HG02970 (cell line): Measurements from ENCODE around the gene GRIN2A.
"Not testable (repeated sequence)": the region's sequence is repeated elsewhere in the genome, so short reads cannot be mapped to it uniquely, and the experiment has no call there.

Source experiments
- ATAC-seq: cut with Tn5 transposase; IDR thresholded peaks from one replicate; pipeline ENCODE4 v1.9.1; 2021; ENCODE audit warnings: mild to moderate bottlenecking, moderate library complexity, moderate number of reproducible peaks; ENCODE audit not compliant: unreplicated experiment, low FRiP score

The GRIN2A gene

DNA sequence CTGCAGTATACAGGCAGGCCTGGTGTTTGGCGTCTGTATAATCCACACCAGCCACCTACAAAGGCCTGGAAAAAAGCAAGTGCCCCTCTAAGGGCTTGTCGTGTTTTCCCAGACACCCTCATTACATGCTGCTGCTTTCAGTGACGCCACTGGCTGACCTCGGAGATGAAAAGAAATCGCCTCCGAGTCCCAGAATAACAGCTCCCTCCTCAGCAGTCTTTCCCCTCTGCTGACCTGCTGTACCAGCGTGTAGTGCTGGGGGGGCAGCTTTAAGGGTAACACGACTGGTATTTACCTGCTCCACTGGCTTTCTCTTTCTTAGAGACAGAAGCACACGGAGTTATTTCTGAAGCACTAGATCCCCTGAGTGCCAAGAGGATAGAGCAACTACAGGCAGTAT lies 296.8 kb downstream of the GRIN2A start:
- no peak for ATAC-seq

- not testable (repeated sequence) for ATAC-seq
Measured at GRCh38 chr16:9875981-9876380, 306.2 kb downstream of the GRIN2A start.

DNA sequence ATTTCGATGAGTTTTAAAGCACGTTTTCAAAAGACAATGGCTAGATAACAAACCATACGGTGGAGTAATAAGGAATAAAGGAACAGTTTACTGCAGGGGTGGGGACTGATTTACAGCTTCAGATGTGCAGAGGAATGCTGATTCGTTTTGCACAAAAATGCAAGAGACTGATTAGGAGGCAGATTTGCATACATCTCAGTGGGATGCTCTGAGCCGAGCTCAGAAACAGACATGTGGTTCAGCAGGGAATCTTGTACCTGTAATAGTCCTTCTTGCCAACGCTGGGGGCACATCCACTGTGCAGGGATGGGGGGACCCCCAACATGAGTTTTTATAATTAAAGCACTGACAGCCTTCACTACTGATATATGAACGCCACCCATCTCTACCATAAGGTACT lies 308.0 kb downstream of the GRIN2A start:
- no peak for ATAC-seq

DNA sequence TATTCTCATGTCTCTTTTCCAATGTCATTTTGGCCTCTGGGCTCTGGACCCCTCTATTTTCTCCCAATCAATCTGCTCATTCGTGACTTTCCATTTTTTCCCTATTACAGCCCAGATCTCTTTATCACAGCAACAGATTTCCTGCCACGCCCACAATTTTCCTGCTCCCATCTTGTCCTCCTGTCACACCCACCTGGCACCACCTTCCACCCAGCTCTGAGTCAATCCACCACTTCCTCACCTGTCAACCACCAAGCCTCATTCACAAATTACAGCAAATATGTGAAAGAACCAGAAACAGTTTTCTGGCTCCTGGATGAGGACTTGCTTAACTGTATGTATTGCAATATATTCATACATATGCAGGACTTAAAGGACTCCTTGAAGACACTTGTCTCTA lies 311.3 kb downstream of the GRIN2A start:
- no peak for ATAC-seq

DNA sequence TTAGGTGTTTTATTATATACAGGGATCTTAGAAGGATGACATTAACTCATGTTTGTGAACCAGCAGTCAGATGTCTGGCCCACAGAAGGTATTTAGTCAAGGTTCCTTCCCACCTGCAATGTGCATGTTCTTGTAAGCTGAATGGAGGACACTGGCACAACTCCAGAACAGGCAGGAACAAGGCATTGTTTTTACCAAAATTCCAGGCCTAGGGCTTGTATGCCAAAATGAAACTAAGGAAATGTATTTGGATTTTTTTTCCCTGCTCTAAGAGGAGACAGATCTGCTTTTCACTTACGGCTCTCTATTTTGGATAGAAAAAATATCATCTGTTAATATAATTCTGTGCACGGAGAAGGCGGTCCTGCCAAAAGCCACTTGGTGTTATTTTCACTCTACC lies 312.5 kb downstream of the GRIN2A start:
- ATAC-seq: no peak

- ATAC-seq: no peak
Measured at GRCh38 chr16:9868606-9869149, 313.6 kb downstream of the GRIN2A start.

DNA sequence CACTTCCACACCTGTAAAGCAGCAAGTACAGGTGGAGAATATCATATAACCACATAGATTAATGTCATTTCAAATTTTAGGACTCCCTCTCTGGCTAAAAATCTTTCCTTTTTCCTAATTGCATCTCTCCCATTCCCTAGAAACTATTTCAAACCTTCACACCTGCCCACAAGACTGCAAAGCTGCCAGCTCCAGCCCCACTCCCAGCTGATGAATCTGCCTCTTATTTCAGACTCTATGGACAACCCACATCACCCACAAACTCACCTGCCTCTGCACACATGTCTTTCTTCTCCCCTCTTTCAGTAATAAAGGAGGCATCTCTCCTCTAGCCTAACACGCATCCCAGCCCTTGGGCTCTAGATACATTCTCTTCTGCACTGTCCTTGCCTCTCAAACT lies 315.1 kb downstream of the GRIN2A start:
- ATAC-seq: no peak

- no peak for ATAC-seq
Measured at GRCh38 chr16:9864461-9864860, 317.8 kb downstream of the GRIN2A start.

- ATAC-seq: no peak
Measured at GRCh38 chr16:9862327-9862726, 319.9 kb downstream of the GRIN2A start.

DNA sequence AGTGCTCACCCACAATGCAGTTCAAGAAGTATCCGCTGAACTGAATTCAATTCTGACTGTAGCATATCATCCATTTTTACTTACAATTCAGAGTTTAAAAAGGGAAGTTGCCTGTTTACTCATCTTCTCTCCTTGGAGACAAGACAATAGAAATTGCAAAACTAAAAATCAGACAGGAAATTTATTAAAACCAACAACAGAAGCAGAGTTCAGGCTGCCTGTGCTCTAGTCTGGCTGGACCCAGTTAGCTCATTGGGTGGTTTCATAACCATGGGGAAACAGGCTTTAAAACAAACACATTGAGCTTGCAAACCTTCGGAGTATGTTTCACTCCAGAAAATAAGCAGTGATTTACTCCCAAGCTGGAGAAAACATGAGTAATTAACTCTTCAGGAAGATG lies 321.4 kb downstream of the GRIN2A start:
- no peak for ATAC-seq

DNA sequence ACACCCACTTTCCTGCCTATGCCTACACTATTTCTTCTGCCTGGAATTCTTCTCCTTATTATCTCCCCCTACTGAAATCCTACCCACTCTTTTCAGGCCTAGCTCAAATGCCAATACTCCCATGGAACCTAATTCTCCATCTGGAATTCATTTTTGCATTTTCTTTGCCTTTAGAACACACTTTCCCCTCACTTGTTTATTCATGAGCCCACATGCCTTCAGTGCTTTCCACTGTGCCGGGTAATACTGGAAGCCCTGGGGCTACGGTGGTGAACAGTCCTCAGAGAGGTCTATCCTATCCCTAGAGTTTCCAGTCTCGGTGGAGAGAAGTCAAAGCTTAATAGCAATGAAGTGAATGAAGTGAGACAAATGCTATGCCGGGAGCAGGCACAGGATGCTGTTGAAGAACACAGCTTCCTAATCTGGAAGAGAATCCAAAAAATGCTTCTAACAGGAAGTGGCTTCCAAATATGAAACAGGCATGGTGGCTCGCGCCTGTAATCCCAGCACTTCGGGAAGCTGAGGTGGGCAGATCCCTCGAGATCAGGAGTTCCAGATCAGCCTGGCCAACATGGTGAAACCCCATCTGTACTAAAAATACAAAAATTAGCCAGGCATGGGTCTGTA lies 322.4 kb downstream of the GRIN2A start:
- no peak for ATAC-seq

DNA sequence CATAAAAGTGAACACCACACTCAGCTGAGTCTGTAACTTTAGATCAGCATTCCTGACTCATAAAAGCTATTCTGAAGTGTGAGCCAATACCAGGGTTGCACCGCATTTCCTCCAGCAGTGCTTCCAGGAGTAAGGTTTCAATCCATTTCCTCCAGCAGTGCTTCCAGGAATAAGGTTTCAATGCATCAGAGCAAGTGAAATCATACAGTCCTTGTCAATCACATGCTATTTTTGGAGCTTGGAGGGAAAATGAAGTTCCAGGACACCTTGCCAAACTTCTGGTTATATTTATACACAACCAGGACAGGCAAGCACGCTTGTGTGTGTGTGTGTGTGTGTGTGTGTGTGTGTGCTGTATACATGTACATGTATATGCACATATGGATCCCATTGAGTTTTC lies 327.6 kb downstream of the GRIN2A start:
- ATAC-seq: no peak

GRCh38 chr16:9852003-9852402 lies 330.2 kb downstream of the GRIN2A start:
- no peak for ATAC-seq

- no peak for ATAC-seq
Measured at GRCh38 chr16:9850817-9851216, 331.4 kb downstream of the GRIN2A start.

DNA sequence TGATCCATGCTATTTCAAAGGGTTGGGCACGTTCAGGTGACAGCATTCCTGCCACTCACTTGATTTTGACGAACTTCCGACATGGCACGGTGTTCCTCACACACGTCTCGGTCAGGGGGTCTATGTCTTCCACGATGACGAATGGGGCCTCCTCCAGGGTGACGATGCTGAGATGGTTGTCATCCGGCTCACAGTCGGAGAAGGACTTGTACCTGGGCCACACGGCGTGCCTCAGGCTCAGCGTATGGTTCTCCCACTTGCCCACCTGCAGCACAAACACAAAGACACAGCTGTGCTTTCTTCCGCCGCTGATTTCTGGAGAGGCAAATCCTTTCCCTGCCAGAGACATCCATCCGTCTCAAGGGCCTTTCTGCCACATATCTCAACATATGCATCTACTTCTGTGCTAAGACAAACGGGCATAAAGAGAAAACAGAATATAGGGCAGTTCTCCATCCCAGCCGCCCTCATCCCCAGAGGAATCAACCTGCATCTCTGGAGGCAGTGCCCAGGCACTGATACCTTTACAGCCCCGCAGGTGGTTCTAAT lies 332.5 kb downstream of the GRIN2A start:
- ATAC-seq: no peak

- no peak for ATAC-seq
Measured at GRCh38 chr16:9847146-9847545, 335.1 kb downstream of the GRIN2A start.

DNA sequence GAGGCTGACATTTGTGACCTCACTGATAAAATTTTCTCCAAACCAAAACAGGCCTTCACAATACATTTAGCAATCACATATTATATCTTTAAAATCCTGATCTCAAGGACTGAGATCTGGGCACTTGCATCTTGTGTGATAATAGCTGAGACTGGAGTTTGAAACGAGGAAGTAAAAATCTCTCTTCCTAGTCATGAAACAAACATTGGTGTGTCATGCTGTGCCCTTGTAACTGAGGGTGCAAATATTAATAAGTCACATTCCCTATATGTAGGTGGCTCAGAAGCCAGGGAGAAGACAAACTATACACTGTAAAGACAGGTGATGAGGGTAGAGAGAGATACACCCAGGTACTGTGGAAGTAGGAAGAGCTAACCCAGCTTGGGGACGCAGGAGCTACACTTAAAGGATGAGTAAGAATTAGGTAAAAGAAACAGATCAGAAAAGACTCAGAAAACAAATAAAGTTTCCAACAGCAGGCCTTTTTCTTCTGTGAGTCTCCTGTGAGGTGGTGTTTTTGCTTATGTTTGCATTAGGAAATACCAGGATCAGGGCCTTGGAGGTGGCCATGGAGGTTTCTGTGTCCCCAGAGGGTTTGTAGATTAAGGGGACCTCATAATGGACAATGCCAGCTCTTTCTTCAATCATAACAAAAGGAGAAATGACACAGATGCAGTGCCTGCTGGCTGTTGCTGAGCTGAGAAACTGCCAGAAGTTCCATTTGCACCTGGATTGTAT lies 335.7 kb downstream of the GRIN2A start:
- ATAC-seq: no peak

DNA sequence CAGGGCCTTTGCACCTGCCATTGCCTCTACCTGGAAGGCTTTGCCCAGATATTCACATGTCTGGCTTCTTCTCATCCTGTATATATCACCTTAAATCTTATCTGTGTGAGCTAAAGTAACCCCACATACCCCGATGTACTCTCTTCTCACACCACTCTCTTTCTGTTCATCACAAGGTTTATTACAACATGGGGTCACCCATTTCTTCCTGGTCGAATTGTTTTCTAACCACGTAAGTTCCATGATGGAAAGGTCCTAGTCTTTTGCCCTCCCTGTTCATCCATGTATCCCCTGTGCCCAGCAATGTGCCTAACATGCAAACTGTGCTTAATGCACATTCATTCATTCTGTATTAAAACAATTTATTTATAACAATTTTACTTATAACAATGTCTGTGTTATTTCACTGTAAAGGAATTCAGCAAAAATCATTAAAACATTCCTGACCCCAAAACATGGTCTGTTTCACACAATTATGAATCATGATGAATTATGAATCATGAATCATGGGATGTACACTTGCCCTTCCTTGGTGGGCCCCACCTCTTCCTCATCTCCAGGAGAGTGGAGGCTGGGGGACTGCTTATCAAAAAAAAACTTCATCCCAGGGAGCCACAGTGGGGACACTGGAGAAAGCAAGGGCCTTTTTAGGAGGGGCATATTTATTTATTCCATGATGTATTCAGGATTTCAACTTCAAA lies 336.4 kb downstream of the GRIN2A start:
- no peak for ATAC-seq

GRCh38 chr16:9844361-9844760 lies 337.9 kb downstream of the GRIN2A start:
- no peak for ATAC-seq

DNA sequence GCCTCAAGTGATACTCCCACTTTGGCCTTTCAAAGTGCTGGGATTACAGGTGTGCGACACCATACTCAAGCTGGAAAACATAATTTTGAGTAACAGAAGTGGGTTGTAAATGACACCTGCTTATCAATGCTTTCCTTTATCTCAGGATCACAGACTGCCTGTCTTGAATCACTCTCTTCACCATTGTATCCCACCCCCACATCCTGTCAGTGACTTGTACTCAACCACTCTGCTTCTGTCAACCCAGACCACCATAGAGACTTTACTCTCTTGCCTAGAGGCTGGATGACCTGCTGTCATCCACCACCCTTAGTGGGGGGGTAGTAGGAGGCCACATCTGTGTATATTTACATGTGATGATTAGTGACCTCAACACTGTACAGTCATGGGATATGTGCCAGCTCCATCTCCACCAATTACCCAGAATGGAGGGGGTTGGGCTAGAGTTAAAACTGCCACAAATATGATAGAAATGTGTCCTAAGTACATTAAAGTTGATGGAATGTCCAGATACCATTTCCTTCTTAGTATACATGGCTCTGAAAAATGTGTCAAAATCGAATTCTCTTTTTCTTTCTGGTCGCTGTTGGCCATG lies 338.7 kb downstream of the GRIN2A start:
- no peak for ATAC-seq
